Measurements from ENCODE around the gene ECHS1.

- TF ChIP-seq RAD21 (IDR thresholded peaks at IDR 0.05; ENCODE audit: low read depth) (no peak), NFIC (IDR thresholded peaks at IDR 0.05) (no peak), YY1 (IDR thresholded peaks at IDR 0.05; ENCODE audit: low read depth) (no peak), MAX (IDR thresholded peaks at IDR 0.05) (no peak), REST (IDR thresholded peaks at IDR 0.05; ENCODE audit: low read depth) (no peak), CEBPB (IDR thresholded peaks at IDR 0.05) (no peak), TEAD4 (IDR thresholded peaks at IDR 0.05) (no peak), EP300 (IDR thresholded peaks at IDR 0.05; ENCODE audit: borderline replicate concordance) (no peak)
Measured at GRCh38 chr10:133399123-133399601, 26.0 kb upstream of the ECHS1 start.
